ENCODE measurements around the gene DHRS7B. TPM values are rescaled to one million over a fixed set of nuclear protein-coding genes. Genes with fewer than 3 reads are reported as not detected.

DHRS7B gene, protein sequence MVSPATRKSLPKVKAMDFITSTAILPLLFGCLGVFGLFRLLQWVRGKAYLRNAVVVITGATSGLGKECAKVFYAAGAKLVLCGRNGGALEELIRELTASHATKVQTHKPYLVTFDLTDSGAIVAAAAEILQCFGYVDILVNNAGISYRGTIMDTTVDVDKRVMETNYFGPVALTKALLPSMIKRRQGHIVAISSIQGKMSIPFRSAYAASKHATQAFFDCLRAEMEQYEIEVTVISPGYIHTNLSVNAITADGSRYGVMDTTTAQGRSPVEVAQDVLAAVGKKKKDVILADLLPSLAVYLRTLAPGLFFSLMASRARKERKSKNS
- 21.6 and 29.9 TPM in 2 replicates for total RNA-seq (ENCODE audit: low replicate concordance)

DNA sequence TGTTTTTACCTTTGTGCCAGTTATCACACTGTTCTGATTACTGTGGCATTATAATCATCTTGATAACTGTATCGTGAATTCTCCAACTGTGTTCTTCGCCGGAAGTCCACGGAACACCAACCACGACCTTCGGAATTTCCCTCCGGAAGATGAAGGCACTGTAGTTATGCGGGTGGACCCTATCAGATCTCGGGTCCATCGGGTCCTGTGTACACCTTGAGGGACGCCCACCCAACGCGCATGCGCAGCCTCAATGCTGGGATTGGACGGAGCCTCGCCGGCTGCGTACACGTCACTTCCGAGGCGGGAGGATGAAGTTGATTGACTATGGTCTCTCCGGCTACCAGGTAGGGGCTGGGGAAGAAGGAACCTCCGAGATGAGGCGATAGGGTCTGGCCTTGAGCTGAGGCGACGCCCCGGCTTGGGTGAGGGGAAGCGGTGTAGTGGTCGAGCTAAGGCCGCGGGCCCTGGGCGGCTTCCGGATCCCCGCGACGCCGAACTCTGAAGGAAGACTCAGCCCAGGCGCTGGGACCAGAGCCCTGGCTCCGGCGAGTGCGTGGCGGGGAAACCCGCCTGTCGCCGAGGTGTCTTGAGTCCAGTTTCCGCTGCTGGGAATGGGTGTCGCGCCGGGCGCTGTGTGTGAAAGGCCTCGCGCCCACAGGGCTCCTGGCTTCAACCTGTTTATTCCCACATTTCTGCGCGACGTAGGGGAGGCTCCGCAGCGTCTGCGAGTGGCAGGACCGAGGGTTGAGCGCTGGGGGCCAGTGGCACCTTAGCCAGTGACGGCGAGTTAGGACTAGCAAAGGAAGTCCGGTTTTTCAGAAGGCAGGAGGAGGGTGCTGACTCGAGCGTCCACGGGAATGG lies at the start of gene DHRS7B:
Gene DHRS7B (plus strand): TSS at position 320 of the 864 bp plus-strand sequence. CDS start 8 bp downstream, at position 328.
- Histone ChIP-seq H3K9ac (peak within 1 kb of the TSS; percentile 34), H3K27ac (no peak within 1 kb of the TSS), H3K36me3 (no peaks in the 10 kb centered on the region), H3K4me2 (peak within 1 kb of the TSS; percentile 87), H3K27me3 (no peaks in the 10 kb centered on the region), H3K79me2 (ENCODE audit: low read depth) (peaks cover 51% of the 10 kb centered on the region), H3F3A (ENCODE audit: low read depth) (no peaks in the 10 kb centered on the region), H3K4me3 (peak within 1 kb of the TSS; percentile 69), H2AFZ (replicated peaks) (peak within 1 kb of the TSS; percentile 91), H4K20me1 (ENCODE audit: low read depth) (no peaks in the 10 kb centered on the region), H3K9me3 (ENCODE audit: low read depth) (no peaks in the 10 kb centered on the region), H3K4me1 (peaks cover 8% of the 10 kb centered on the region)
- Mint-ChIP-seq H3K27me3 (ENCODE audit: insufficient read depth, low read depth) (peaks cover 5% of the 10 kb centered on the region), H3K36me3 (peaks cover 1% of the 10 kb centered on the region), H3K27ac (peak within 1 kb of the TSS; percentile 78), H3K4me1 (peaks cover 16% of the 10 kb centered on the region), H3K4me3 (peak within 1 kb of the TSS; percentile 97), H3K9me3 (peaks cover under 1% of the 10 kb centered on the region)
- peak; percentile 98 for DNase-seq (ENCODE audit: low spot score)
- no peak for TF ChIP-seq CTCF (IDR thresholded peaks at IDR 0.05)
- peak; percentile 35 for TF ChIP-seq EZH2 (IDR thresholded peaks at IDR 0.05)
- no peak for TF ChIP-seq EZH2phosphoT487 (IDR thresholded peaks at IDR 0.05)

- Histone ChIP-seq H2AFZ (replicated peaks) (no peak overlapping the region), H3K36me3 (no peaks in the 10 kb centered on the region), H3K27me3 (no peaks in the 10 kb centered on the region), H3K4me3 (no peak overlapping the region), H3K27ac (no peak overlapping the region), H3K4me1 (peaks cover 7% of the 10 kb centered on the region), H3K9ac (no peak overlapping the region), H4K20me1 (ENCODE audit: low read depth) (no peaks in the 10 kb centered on the region), H3F3A (ENCODE audit: low read depth) (no peaks in the 10 kb centered on the region), H3K79me2 (ENCODE audit: low read depth) (no peaks in the 10 kb centered on the region), H3K9me3 (ENCODE audit: low read depth) (no peaks in the 10 kb centered on the region), H3K4me2 (no peak overlapping the region)
- no peaks in the 10 kb centered on the region for H3K9me3 Mint-ChIP-seq
- H3K4me1 Mint-ChIP-seq: peaks cover 20% of the 10 kb centered on the region
- peaks cover 2% of the 10 kb centered on the region for H3K27me3 Mint-ChIP-seq (ENCODE audit: insufficient read depth, low read depth)
- no peak overlapping the region for H3K27ac Mint-ChIP-seq
- H3K4me3 Mint-ChIP-seq: no peak overlapping the region
- TF ChIP-seq EZH2 (IDR thresholded peaks at IDR 0.05) (no peak), CTCF (IDR thresholded peaks at IDR 0.05) (no peak), EZH2phosphoT487 (IDR thresholded peaks at IDR 0.05) (no peak)
- H3K36me3 Mint-ChIP-seq: no peaks in the 10 kb centered on the region
- DNase-seq (ENCODE audit: low spot score): no peak
Measured at GRCh38 chr17:21077281-21077680, 49.5 kb upstream of the DHRS7B start.

- TF ChIP-seq CTCF (IDR thresholded peaks at IDR 0.05) (no peak), EZH2phosphoT487 (IDR thresholded peaks at IDR 0.05) (no peak), EZH2 (IDR thresholded peaks at IDR 0.05) (no peak)
- H3K9me3 ChIP-seq (ENCODE audit: low read depth): no peaks in the 10 kb centered on the region
- Mint-ChIP-seq H3K4me3 (no peak overlapping the region), H3K27ac (no peak overlapping the region), H3K27me3 (ENCODE audit: insufficient read depth, low read depth) (peaks cover 2% of the 10 kb centered on the region), H3K9me3 (no peaks in the 10 kb centered on the region), H3K36me3 (no peaks in the 10 kb centered on the region), H3K4me1 (peaks cover 20% of the 10 kb centered on the region)
- DNase-seq (ENCODE audit: low spot score): no peak
- no peak overlapping the region for H3K9ac ChIP-seq
- no peaks in the 10 kb centered on the region for H3K27me3 ChIP-seq
- no peak overlapping the region for H2AFZ ChIP-seq (replicated peaks)
- no peaks in the 10 kb centered on the region for H3K4me1 ChIP-seq
- no peaks in the 10 kb centered on the region for H3F3A ChIP-seq (ENCODE audit: low read depth)
- H3K27ac ChIP-seq: no peak overlapping the region
- no peak overlapping the region for H3K4me2 ChIP-seq
- H3K79me2 ChIP-seq (ENCODE audit: low read depth): no peaks in the 10 kb centered on the region
- H3K36me3 ChIP-seq: no peaks in the 10 kb centered on the region
- H4K20me1 ChIP-seq (ENCODE audit: low read depth): no peaks in the 10 kb centered on the region
- no peak overlapping the region for H3K4me3 ChIP-seq
Measured at GRCh38 chr17:21078016-21078780, 48.6 kb upstream of the DHRS7B start.

All from neural progenitor cell (in vitro differentiated cells).